AG09309 (cell line): ENCODE measurements around the gene EGF.

Experiments used
- DNase-seq: peaks from one replicate; pipeline ENCODE4 v3.0.0-alpha.2; 2010; ENCODE audit warnings: low read depth
- H3K4me3 ChIP-seq: 2 replicates; pipeline ENCODE4 v1.5.1; 2011; ENCODE audit warnings: mild to moderate bottlenecking, low read depth, low read length, moderate library complexity; ENCODE audit not compliant: control insufficient read depth
- CTCF ChIP-seq: IDR thresholded peaks from 2 replicates; pipeline ENCODE4 v1.5.1; 2011; ENCODE audit warnings: mild to moderate bottlenecking, low read depth, low read length, inconsistent platforms; ENCODE audit not compliant: insufficient read depth, control insufficient read depth; ENCODE audit errors: missing control alignments

The EGF gene

GRCh38 chr4:109977854-109978501 is 65.3 kb downstream of the EGF start:
- H3K4me3 ChIP-seq = no peak overlapping the region
- TF ChIP-seq CTCF = peak; percentile 48
- DNase-seq = peak; percentile 24

GRCh38 chr4:109978704-109979454 is 66.2 kb downstream of the EGF start:
- no peak overlapping the region for H3K4me3 ChIP-seq
- no peak for DNase-seq
- TF ChIP-seq CTCF = no peak

- TF ChIP-seq CTCF = no peak
- no peak overlapping the region for H3K4me3 ChIP-seq
- peak; percentile 42 for DNase-seq
Observed at GRCh38 chr4:109979920-109980717, 67.4 kb downstream of the EGF start.

- DNase-seq = no peak
- no peak for TF ChIP-seq CTCF
- no peak overlapping the region for H3K4me3 ChIP-seq
Observed at GRCh38 chr4:109981936-109982335, 69.3 kb downstream of the EGF start.

GRCh38 chr4:109982521-109982920 is 69.8 kb downstream of the EGF start:
- no peak for TF ChIP-seq CTCF
- H3K4me3 ChIP-seq = no peak overlapping the region
- no peak for DNase-seq
